Bronchial epithelial cell (primary cell): ENCODE measurements around the gene CTSD. TPM values are rescaled to one million over a fixed set of nuclear protein-coding genes. Genes with fewer than 3 reads are reported as not detected.

Experiments
- DNase-seq: peaks from one replicate; pipeline ENCODE4 v3.0.0-alpha.2; 2010; ENCODE audit warnings: low read depth
- FAIRE-seq: peaks from 2 replicates; lab custom pipeline; 2011; peaks lifted over from hg19 to GRCh38; lab: Jason Lieb, UNC
- H3K27me3 ChIP-seq: 2 replicates; pipeline ENCODE4 v1.5.1; 2011; ENCODE audit warnings: low read length; ENCODE audit not compliant: control insufficient read depth, insufficient read depth
- H3K36me3 ChIP-seq: 2 replicates; pipeline ENCODE4 v1.5.1; 2011; ENCODE audit warnings: low read length; ENCODE audit not compliant: control insufficient read depth, insufficient read depth
- H3K4me3 ChIP-seq: 2 replicates; pipeline ENCODE4 v1.5.1; 2011; ENCODE audit warnings: mild to moderate bottlenecking, low read depth, low read length, control low read depth
- total RNA-seq: library from RNA; depleted of rRNA; stranded (reverse); fragments of >200 nt; gene quantifications from 2 replicates; pipeline ENCODE4 v1.2.1, GENCODE V29; 2014
- TF ChIP-seq, protein P1 (sequence below): IDR thresholded peaks from 2 replicates; pipeline ENCODE4 v1.5.1; 2011; ENCODE audit warnings: mild to moderate bottlenecking, moderate library complexity, low read length, control low read depth, inconsistent platforms; ENCODE audit not compliant: insufficient read depth, severe bottlenecking

CTSD gene
- total RNA-seq, 1 donor from 2014 or later = 214 TPM

- Histone ChIP-seq H3K27me3 (no peaks in the 10 kb centered on the region), H3K4me3 (peak overlapping the region; percentile 62), H3K36me3 (peaks cover 7% of the 10 kb centered on the region)
- DNase-seq (no peak), FAIRE-seq (no peak)
- TF ChIP-seq, protein P1, sequence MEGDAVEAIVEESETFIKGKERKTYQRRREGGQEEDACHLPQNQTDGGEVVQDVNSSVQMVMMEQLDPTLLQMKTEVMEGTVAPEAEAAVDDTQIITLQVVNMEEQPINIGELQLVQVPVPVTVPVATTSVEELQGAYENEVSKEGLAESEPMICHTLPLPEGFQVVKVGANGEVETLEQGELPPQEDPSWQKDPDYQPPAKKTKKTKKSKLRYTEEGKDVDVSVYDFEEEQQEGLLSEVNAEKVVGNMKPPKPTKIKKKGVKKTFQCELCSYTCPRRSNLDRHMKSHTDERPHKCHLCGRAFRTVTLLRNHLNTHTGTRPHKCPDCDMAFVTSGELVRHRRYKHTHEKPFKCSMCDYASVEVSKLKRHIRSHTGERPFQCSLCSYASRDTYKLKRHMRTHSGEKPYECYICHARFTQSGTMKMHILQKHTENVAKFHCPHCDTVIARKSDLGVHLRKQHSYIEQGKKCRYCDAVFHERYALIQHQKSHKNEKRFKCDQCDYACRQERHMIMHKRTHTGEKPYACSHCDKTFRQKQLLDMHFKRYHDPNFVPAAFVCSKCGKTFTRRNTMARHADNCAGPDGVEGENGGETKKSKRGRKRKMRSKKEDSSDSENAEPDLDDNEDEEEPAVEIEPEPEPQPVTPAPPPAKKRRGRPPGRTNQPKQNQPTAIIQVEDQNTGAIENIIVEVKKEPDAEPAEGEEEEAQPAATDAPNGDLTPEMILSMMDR = peak; percentile 40
These were observed 15.7 kb downstream of the CTSD start for GRCh38 chr11:1747753-1748635.

GRCh38 chr11:1746956-1747752 is 16.6 kb downstream of the CTSD start:
- H3K27me3 ChIP-seq = no peaks in the 10 kb centered on the region
- DNase-seq (no peak), FAIRE-seq (peak; percentile 60)
- H3K4me3 ChIP-seq = peak overlapping the region; percentile 62
- H3K36me3 ChIP-seq = peaks cover 1% of the 10 kb centered on the region
- TF ChIP-seq, protein P1 = no peak

DNA sequence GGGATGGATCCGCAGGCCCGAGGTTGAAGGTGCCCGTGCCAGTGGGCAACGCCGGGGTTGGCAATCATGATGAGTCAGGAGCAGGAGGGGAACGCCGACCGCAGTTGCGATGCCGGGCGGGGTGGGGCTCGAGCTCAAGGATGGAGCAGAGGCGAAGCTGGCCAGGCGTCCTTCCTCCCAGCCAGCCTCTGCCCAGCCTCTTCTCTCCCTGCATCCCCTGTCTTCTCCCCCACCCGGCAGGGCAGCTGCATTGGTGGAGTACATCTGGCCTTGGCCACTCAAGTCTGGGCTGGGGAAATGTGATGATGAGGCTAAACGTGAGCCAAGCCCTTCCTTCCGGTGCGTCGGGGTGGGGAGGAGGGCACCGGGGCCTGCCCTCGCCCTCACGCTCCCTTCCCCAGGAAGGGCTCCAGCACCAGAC is 17.2 kb downstream of the CTSD start:
- Histone ChIP-seq H3K27me3 (no peaks in the 10 kb centered on the region), H3K4me3 (no peak overlapping the region), H3K36me3 (peaks cover 1% of the 10 kb centered on the region)
- FAIRE-seq (no peak), DNase-seq (peak; percentile 33)
- TF ChIP-seq, protein P1 = no peak

GRCh38 chr11:1745701-1746320 is 17.9 kb downstream of the CTSD start:
- Histone ChIP-seq H3K36me3 (peaks cover 1% of the 10 kb centered on the region), H3K27me3 (no peaks in the 10 kb centered on the region), H3K4me3 (no peak overlapping the region)
- no peak for DNase-seq
- TF ChIP-seq, protein P1 = no peak
- FAIRE-seq = peak; percentile 99

DNA sequence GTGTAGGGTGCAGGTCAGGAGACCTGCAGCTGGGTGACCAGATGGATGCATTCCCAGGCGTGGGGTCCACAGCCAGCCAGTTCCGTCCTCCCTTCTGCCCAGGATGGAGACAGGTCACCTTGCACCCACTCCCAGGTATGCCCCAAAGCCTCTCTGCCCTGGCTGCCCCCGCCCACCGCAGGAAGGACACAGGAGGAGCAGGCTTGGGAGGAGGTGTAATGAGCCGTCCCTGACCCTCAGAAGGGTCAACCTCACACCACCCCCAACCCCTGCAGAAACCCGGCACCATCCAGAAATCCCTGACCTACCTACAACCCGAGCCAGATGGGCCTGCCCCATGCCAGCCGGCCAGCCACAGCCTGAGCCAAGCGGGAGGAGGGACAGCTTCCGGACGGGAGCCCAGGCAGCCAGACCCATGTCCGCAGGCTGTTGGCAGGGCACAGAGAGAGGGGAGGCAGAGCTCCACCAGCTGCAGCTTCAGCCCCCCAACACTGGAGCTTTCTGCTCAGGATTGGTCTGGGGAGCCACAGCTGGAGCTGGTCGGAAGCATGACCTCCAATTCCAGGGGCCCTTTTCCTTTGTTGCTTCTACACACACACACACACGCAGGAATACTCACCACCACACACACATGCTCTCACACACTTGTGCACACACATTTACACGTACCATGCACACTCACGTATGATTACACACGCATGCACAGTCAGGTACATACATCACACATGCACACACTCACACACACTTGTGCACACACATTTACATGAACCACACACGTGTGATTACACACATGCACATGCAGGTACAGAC is 18.6 kb downstream of the CTSD start:
- TF ChIP-seq, protein P1 = no peak
- peaks cover 1% of the 10 kb centered on the region for H3K36me3 ChIP-seq
- H3K4me3 ChIP-seq = no peak overlapping the region
- H3K27me3 ChIP-seq = no peaks in the 10 kb centered on the region
- DNase-seq (no peak), FAIRE-seq (no peak)
